Natural killer cell treated with Interleukin-12 subunit alpha and Interleukin-12 subunit beta and Interleukin-15 and Interleukin-18, amount 100 ng/mL, for 72 hours (primary cell): ENCODE measurements around the gene KCNIP4. TPM values are rescaled to one million over a fixed set of nuclear protein-coding genes. Genes with fewer than 3 reads are reported as not detected.

Source experiments
- ATAC-seq, 2 donors: fragments of 150-1000 bp; cut with Tn5 transposase in 1 of 2; sonication (Bioruptor Pico), chemical (Tn5 transposase) in 1 of 2; 2 replicates each; pipeline ENCODE4 v1.10.0; 2021
- DNase-seq: peaks from one replicate; pipeline ENCODE4 v3.0.0; 2022; ENCODE audit warnings: low spot score
- H3K27ac Mint-ChIP-seq, 2 donors: 1 replicate in 1 of 2; 2 replicates in 1 of 2; pipeline ENCODE4 v1.8.0; 2022; ENCODE audit warnings: mixed read lengths in 2 of 2, mild to moderate bottlenecking in 1 of 2, moderate library complexity in 1 of 2
- H3K27me3 Mint-ChIP-seq, 2 donors: 1 replicate in 1 of 2; 2 replicates in 1 of 2; pipeline ENCODE4 v1.8.0; 2022; ENCODE audit warnings: mixed read lengths in 2 of 2
- H3K36me3 Mint-ChIP-seq: one replicate; pipeline ENCODE4 v1.8.0; 2022; ENCODE audit warnings: mixed read lengths
- H3K4me1 Mint-ChIP-seq, 2 donors: 1 replicate in 1 of 2; 2 replicates in 1 of 2; pipeline ENCODE4 v1.8.0; 2022; ENCODE audit warnings: low read depth in 2 of 2, mixed read lengths in 2 of 2, mild to moderate bottlenecking in 1 of 2
- H3K4me3 Mint-ChIP-seq: one replicate; pipeline ENCODE4 v1.8.0; 2022; ENCODE audit warnings: mixed read lengths
- H3K9me3 Mint-ChIP-seq: 2 replicates; pipeline ENCODE4 v1.8.0; 2022; ENCODE audit warnings: mixed read lengths
- total RNA-seq, 2 donors: library from RNA; stranded (reverse); gene quantifications; one replicate each; pipeline ENCODE4 v1.2.3, GENCODE V29; 2022

The KCNIP4 gene
- total RNA-seq, 2 donors from 2014 or later, result not detected

DNA sequence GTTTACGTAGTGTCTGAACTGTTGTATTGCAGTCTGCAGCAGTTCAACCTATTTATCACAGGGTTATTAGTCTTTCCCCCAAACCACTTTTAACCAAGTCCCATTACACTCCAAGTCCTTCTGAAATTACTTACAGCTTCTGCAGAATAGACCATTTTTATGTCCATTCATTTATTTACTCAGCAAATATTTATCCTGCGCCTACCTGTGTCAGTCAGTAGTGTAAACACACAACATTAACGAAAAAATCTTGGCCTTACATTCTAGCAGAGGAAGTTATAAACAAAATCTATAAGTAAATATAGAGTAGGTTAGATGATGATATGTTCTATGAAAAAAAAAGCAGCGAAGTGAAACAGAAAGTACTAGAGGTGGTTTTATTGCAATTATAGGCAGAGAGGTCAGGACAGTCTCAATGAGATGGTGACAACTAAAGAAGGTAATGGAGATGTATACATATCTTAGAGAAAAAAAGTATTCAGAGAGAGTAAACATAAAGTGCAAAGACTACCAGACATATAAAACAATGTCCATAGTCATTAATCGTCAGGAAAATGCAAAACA, 534.7 kb downstream of the KCNIP4 start:
- Mint-ChIP-seq H3K27me3 (no peaks in the 10 kb centered on the region), H3K36me3 (no peaks in the 10 kb centered on the region), H3K9me3 (peaks cover 13% of the 10 kb centered on the region), H3K27ac (no peak overlapping the region), H3K4me1 (no peaks in the 10 kb centered on the region), H3K4me3 (no peak overlapping the region)
- no peak for DNase-seq
- ATAC-seq, result no peak

DNA sequence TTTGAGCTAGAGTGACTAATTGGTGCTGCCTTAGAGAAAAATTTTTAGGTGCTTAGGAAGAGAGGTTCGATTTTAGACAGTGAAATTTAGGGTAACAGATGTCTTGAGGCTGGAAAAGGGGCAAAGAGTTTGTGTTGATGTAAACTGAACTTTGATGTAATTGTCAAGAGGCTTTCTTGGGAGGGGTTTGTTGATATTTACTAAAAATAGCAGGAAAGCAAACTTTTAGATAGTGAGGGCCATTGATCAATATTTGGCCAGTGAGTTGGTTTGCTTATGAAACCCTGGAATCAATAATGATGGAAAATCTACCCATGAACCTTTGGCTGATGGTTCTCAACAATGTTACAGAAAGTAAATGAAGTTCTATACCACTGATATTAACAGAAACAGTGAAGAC, 537.5 kb downstream of the KCNIP4 start:
- H3K4me3 Mint-ChIP-seq, result no peak overlapping the region
- ATAC-seq, result no peak
- peaks cover 10% of the 10 kb centered on the region for H3K9me3 Mint-ChIP-seq
- H3K27ac Mint-ChIP-seq, result no peak overlapping the region
- DNase-seq, result no peak
- H3K27me3 Mint-ChIP-seq, result no peaks in the 10 kb centered on the region
- no peaks in the 10 kb centered on the region for H3K36me3 Mint-ChIP-seq
- H3K4me1 Mint-ChIP-seq, result no peaks in the 10 kb centered on the region

GRCh38 chr4:21410372-21410771, 538.2 kb downstream of the KCNIP4 start:
- H3K4me1 Mint-ChIP-seq, result no peaks in the 10 kb centered on the region
- no peak for ATAC-seq
- H3K9me3 Mint-ChIP-seq, result peaks cover 7% of the 10 kb centered on the region
- no peaks in the 10 kb centered on the region for H3K36me3 Mint-ChIP-seq
- DNase-seq, result no peak
- H3K4me3 Mint-ChIP-seq, result no peak overlapping the region
- no peaks in the 10 kb centered on the region for H3K27me3 Mint-ChIP-seq
- no peak overlapping the region for H3K27ac Mint-ChIP-seq

DNA sequence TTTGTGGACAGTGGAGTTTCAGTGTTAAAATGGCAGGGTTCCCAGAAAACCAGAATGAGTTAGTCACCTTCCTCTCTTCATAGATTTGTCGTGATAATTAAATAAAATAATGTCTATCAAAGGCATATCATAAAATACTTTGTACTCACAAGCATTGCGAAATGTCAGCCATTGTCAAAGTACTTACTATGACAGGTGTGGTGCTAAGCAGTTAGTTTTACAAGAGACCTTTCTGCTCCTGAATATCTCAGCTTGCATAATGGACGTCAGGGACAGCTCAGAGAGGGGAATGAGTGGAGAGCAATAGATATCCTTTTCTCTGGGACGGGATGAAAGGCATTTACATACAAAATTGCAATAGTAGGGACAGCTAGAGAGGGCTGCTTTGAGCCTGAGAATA, 560.9 kb downstream of the KCNIP4 start:
- Mint-ChIP-seq H3K27ac (no peak overlapping the region), H3K9me3 (peaks cover 11% of the 10 kb centered on the region), H3K36me3 (no peaks in the 10 kb centered on the region), H3K27me3 (no peaks in the 10 kb centered on the region), H3K4me1 (no peaks in the 10 kb centered on the region), H3K4me3 (no peak overlapping the region)
- no peak for DNase-seq
- no peak for ATAC-seq

GRCh38 chr4:21386166-21386780, 562.3 kb downstream of the KCNIP4 start:
- H3K27me3 Mint-ChIP-seq, result no peaks in the 10 kb centered on the region
- no peaks in the 10 kb centered on the region for H3K4me1 Mint-ChIP-seq
- H3K27ac Mint-ChIP-seq, result no peak overlapping the region
- H3K4me3 Mint-ChIP-seq, result no peak overlapping the region
- ATAC-seq (no peak), DNase-seq (no peak)
- H3K36me3 Mint-ChIP-seq, result no peaks in the 10 kb centered on the region
- H3K9me3 Mint-ChIP-seq, result peaks cover 12% of the 10 kb centered on the region

GRCh38 chr4:21385706-21386105, 562.9 kb downstream of the KCNIP4 start:
- H3K4me1 Mint-ChIP-seq, result no peaks in the 10 kb centered on the region
- H3K36me3 Mint-ChIP-seq, result no peaks in the 10 kb centered on the region
- H3K27ac Mint-ChIP-seq, result no peak overlapping the region
- no peaks in the 10 kb centered on the region for H3K27me3 Mint-ChIP-seq
- H3K9me3 Mint-ChIP-seq, result peaks cover 12% of the 10 kb centered on the region
- H3K4me3 Mint-ChIP-seq, result no peak overlapping the region
- DNase-seq, result no peak
- ATAC-seq, result no peak

DNA sequence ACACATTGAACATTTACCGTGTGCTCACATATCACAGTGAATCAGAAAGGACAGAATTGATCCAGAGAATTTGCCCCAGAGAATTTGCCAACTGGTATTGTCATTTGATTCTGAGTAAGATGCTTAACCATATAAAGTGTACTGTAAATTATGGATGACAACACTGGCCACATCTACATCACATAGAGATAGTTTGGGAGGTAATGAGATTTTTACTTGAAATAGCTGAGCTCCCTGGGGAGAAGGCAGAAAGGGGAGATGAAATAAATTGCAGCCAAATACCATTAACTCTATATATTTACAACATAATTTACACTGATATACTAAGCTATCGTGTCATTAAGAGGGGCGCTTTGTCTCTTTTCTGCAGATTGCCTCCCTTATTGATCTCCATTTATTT, 564.0 kb downstream of the KCNIP4 start:
- ATAC-seq, result no peak
- no peak for DNase-seq
- Mint-ChIP-seq H3K9me3 (peaks cover 12% of the 10 kb centered on the region), H3K4me1 (no peaks in the 10 kb centered on the region), H3K36me3 (no peaks in the 10 kb centered on the region), H3K27me3 (no peaks in the 10 kb centered on the region), H3K27ac (no peak overlapping the region), H3K4me3 (no peak overlapping the region)

DNA sequence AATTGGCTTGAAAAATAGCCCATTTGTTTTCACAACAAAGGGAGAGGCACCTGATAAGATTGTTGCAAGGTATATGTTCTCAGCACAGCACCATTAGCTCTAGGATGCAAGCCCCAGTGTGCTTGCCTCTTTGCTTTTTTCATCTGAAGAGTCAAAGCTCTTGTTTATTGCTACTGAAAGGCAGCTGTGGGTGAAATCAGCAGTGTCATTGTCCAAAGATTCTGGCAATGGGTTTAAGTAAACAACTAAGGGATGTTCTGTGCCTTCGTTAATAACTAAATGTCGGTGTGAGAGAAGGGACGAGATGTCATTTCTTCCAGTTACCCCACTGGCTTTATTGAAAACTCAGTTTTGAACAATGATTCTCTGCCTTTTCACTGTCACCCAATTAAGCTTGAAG, 567.7 kb downstream of the KCNIP4 start:
- Mint-ChIP-seq H3K27me3 (no peaks in the 10 kb centered on the region), H3K36me3 (no peaks in the 10 kb centered on the region), H3K27ac (no peak overlapping the region), H3K9me3 (peaks cover 23% of the 10 kb centered on the region), H3K4me3 (no peak overlapping the region), H3K4me1 (no peaks in the 10 kb centered on the region)
- no peak for DNase-seq
- no peak for ATAC-seq

DNA sequence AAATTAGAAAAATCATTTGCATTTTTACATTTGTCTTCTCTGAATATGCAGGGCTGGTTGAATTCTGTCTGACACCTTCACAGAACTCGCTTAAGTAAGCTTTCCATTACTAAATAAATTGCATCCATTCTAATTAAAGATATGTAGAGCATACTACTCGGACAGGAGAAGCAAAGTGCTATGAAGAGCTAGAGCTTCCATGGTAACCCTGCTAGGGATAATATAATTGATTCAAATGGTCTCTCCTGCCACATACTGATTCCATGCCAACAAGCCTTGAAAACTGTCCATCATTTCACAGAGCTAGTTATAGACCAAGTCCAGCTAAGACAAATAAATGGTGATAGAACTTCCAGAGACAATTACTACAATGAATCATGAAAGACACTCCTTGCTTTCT, 571.5 kb downstream of the KCNIP4 start:
- no peaks in the 10 kb centered on the region for H3K27me3 Mint-ChIP-seq
- ATAC-seq (no peak), DNase-seq (no peak)
- no peak overlapping the region for H3K27ac Mint-ChIP-seq
- no peaks in the 10 kb centered on the region for H3K4me1 Mint-ChIP-seq
- H3K4me3 Mint-ChIP-seq, result no peak overlapping the region
- H3K9me3 Mint-ChIP-seq, result peaks cover 22% of the 10 kb centered on the region
- no peaks in the 10 kb centered on the region for H3K36me3 Mint-ChIP-seq

DNA sequence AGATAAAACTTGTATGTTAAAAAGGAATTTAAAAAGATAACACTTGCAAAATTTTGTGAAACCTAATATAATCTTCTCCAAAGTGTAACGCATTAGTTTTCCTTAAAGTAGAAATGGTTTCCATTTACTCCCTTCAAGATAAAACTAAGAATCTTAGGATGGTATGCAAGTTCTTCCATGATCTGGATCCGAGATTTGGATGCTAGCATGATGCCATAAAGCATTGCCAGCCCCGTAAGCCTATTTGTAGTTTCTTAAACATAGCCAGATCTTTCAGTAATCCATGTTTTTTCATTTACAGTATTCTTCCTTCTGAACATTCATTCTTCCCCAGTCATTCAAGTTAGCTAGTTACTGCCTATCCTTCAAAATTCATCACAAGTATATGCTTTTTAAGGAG, 572.4 kb downstream of the KCNIP4 start:
- H3K4me1 Mint-ChIP-seq, result no peaks in the 10 kb centered on the region
- H3K9me3 Mint-ChIP-seq, result peaks cover 18% of the 10 kb centered on the region
- no peaks in the 10 kb centered on the region for H3K27me3 Mint-ChIP-seq
- H3K36me3 Mint-ChIP-seq, result no peaks in the 10 kb centered on the region
- H3K27ac Mint-ChIP-seq, result no peak overlapping the region
- DNase-seq (no peak), ATAC-seq (no peak)
- H3K4me3 Mint-ChIP-seq, result no peak overlapping the region

DNA sequence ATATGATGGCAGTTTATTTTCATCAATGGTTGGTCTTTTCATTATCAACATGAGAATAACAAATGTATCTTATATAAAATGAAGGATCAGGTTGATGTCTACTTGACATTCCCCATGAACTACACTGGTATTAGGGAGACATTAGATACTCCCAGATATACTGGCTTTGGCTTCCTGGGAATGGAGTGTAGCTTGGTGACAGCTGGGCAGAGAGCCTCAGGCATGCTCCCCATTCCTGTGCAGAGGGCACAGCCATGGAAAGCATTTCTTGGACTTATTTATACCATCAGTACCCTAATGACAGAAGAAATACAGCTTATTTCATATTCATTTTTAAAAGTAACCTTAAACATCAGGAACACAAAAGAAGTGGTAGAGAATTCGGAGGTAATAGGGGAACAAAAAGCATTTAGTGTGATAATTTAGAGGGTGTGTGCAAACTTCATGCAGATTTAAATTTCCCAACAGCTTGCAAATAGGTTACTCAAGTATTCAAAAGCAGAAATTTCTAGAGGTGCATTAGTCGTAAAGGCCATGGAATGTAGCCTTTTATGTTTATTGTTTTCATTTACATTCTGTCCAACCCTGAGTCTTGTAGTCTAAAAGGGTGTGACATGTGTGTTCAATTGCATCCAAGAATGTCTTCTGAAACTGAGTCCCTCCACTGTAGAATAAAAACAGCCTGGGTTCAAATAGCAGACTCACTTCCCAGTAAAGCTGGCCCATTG, 573.8 kb downstream of the KCNIP4 start:
- Mint-ChIP-seq H3K27ac (no peak overlapping the region), H3K4me1 (no peaks in the 10 kb centered on the region), H3K4me3 (no peak overlapping the region), H3K27me3 (no peaks in the 10 kb centered on the region), H3K36me3 (no peaks in the 10 kb centered on the region), H3K9me3 (peaks cover 21% of the 10 kb centered on the region)
- no peak for ATAC-seq
- DNase-seq, result no peak

DNA sequence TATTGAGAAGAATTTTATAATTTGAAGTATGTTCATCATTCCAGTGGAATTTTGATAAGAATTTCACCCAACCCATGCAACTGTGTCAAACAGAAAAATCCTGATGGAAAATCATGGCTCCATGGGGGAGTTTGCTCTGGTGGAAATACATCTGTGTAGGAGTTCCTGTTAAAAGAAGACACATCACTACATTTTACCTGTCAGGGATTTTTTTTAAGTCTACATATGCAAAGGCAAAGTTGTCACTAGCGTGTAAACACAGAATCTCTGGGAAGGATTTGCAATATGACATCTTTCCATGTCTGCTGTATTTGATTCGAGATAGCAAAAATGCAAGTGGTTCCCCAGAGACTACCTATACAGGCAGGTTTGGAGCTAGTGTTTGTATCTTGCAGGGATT, 581.0 kb downstream of the KCNIP4 start:
- Mint-ChIP-seq H3K36me3 (no peaks in the 10 kb centered on the region), H3K9me3 (peaks cover 7% of the 10 kb centered on the region), H3K4me1 (no peaks in the 10 kb centered on the region), H3K27ac (no peak overlapping the region), H3K4me3 (no peak overlapping the region), H3K27me3 (no peaks in the 10 kb centered on the region)
- ATAC-seq (no peak), DNase-seq (no peak)

DNA sequence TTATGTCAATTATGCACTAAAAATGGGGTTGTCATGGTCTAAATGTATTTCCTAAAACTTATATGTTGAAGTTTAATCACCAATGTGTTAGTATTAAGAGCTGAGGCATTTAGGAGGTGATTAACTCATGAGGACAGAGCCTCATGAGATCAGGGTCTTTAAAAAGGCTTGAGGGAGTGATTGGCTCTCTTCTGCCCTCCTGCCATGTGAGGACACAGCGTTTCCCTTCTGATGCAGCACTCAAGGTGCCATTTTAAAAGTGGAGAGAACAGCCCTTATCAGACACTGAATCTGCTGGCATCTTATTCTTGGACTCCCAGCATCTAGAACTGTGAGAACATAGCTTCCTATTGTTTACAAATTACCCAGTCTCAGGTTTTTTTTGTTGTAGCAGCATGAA, 581.7 kb downstream of the KCNIP4 start:
- Mint-ChIP-seq H3K4me1 (no peaks in the 10 kb centered on the region), H3K27ac (no peak overlapping the region), H3K27me3 (no peaks in the 10 kb centered on the region), H3K4me3 (no peak overlapping the region), H3K9me3 (peaks cover 7% of the 10 kb centered on the region), H3K36me3 (no peaks in the 10 kb centered on the region)
- DNase-seq (no peak), ATAC-seq (no peak)

GRCh38 chr4:21366312-21366711, 582.3 kb downstream of the KCNIP4 start:
- no peaks in the 10 kb centered on the region for H3K4me1 Mint-ChIP-seq
- H3K36me3 Mint-ChIP-seq, result no peaks in the 10 kb centered on the region
- DNase-seq (no peak), ATAC-seq (no peak)
- no peaks in the 10 kb centered on the region for H3K27me3 Mint-ChIP-seq
- peaks cover 7% of the 10 kb centered on the region for H3K9me3 Mint-ChIP-seq
- H3K4me3 Mint-ChIP-seq, result no peak overlapping the region
- no peak overlapping the region for H3K27ac Mint-ChIP-seq
